ENCODE measurements around the gene GFOD1. TPM values are rescaled to one million over a fixed set of nuclear protein-coding genes. Genes with fewer than 3 reads are reported as not detected.

The GFOD1 gene
- total RNA-seq, 2 experiments from 2014 or later, result 22.6 to 35.0 TPM

DNA sequence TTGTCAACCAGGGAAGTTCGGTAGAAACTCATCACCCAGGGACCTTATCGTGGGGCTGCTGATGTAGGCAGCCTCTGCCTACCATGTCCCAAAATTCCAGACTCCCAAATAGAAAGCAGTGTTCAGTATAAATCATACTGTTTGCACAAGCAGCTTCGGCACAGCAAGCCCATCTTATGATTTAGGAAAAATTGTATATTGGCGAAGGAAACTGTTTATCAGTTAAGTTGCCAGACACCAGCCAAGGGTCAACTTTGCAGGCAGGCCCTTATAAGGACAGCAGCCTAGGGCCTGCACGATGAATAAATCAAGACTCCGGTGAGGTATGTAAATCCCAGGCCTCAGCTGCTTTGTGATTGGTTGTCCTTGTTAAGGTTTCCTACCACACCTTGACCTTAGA, 36.8 kb downstream of the GFOD1 start:
- Histone ChIP-seq H3K36me3 (ENCODE audit: insufficient read depth, low read length) (peaks cover 42% of the 10 kb centered on the region), H3K27ac (ENCODE audit: low read depth, low read length, poor library complexity, severe bottlenecking) (no peak overlapping the region), H3K4me1 (ENCODE audit: insufficient read depth, low read length, poor library complexity, severe bottlenecking) (peaks cover 28% of the 10 kb centered on the region), H4K20me1 (ENCODE audit: insufficient read depth, low read length) (no peaks in the 10 kb centered on the region), H3K4me2 (ENCODE audit: low read length) (no peak overlapping the region), H3K9me3 (ENCODE audit: low read length) (0 out of 2 replicates have a peak, but pooled peaks cover 7% of the 10 kb centered on the region), H3K79me2 (ENCODE audit: insufficient read depth, low read depth, low read length) (peaks cover 11% of the 10 kb centered on the region; the same call in 1 of the 2 replicates), H3K9me2 (ENCODE audit: insufficient read depth, low read length) (no peaks in the 10 kb centered on the region), H3K4me3 (ENCODE audit: low read depth, low read length, poor library complexity, severe bottlenecking) (no peak overlapping the region), H2AFZ (ENCODE audit: low read length) (no peak overlapping the region)
- no peak for DNase-seq (ENCODE audit: low spot score)
- no TSS peak for BruUV-seq (replicated peaks)
- ChIA-PET POLR2A (interaction anchor here (0.5 to 0.6 kb wide), 3 partner anchors 81 to 283 kb away, joined by 3 to 6 read pairs (median 3); no protein-coding TSS in a partner anchor), CTCF (ENCODE audit: unreplicated experiment) (no interaction called here)
- intact Hi-C loops (cut with micrococcal nuclease; ENCODE audit: unreplicated experiment), result no loop called here
- TF ChIP-seq EZH2phosphoT487 (IDR thresholded peaks at IDR 0.05; ENCODE audit: borderline replicate concordance, low read depth, low read length), result no peak
- TF ChIP-seq, protein P1, sequence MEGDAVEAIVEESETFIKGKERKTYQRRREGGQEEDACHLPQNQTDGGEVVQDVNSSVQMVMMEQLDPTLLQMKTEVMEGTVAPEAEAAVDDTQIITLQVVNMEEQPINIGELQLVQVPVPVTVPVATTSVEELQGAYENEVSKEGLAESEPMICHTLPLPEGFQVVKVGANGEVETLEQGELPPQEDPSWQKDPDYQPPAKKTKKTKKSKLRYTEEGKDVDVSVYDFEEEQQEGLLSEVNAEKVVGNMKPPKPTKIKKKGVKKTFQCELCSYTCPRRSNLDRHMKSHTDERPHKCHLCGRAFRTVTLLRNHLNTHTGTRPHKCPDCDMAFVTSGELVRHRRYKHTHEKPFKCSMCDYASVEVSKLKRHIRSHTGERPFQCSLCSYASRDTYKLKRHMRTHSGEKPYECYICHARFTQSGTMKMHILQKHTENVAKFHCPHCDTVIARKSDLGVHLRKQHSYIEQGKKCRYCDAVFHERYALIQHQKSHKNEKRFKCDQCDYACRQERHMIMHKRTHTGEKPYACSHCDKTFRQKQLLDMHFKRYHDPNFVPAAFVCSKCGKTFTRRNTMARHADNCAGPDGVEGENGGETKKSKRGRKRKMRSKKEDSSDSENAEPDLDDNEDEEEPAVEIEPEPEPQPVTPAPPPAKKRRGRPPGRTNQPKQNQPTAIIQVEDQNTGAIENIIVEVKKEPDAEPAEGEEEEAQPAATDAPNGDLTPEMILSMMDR (conservative IDR thresholded peaks at IDR 0.05; ENCODE audit: low read length), result no peak

DNA sequence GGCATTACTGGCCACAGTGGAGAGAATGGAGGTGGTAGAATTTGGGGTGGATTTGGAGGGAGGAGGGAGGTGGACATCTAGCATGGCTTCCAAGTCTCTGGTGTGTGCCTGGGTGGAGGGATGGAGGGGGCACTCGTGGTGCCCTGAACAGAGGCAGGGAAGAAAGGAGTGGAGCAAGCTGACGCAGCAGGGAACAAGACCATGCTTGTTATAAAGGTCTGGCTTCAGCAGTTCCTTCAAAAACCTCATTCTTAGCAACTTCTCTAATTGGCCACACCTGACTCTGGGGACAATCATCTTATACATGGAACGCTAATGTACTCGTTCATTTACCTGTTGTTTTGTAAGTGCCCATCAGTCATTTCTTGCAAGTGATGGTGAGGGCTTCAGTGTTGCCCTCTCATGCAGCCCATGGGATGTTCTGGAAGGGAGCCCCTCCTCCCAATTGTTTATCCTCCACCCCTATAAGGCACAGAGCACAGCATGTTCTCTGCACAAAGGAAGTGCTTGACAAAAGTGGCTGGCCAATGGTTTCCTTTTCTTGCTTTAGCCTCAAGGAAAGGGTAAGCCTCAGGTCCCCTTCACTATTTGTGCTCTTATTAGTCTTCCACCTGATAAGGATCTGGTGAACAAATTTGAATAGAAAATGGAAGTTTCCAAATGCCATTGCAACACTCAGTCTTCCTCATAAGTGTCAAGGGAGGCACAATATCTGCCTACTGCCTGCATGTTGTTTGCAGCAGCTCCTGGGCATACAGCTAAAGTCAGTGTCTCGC, 39.3 kb downstream of the GFOD1 start:
- Histone ChIP-seq H3K36me3 (ENCODE audit: insufficient read depth, low read length) (peaks cover 42% of the 10 kb centered on the region), H3K9me3 (ENCODE audit: low read length) (0 out of 2 replicates have a peak, but pooled peaks cover 7% of the 10 kb centered on the region), H3K79me2 (ENCODE audit: insufficient read depth, low read depth, low read length) (no peaks in the 10 kb centered on the region; the same call in 1 of the 2 replicates), H3K9me2 (ENCODE audit: insufficient read depth, low read length) (no peaks in the 10 kb centered on the region), H4K20me1 (ENCODE audit: insufficient read depth, low read length) (no peaks in the 10 kb centered on the region), H3K27ac (ENCODE audit: low read depth, low read length, poor library complexity, severe bottlenecking) (no peak overlapping the region), H3K4me1 (ENCODE audit: insufficient read depth, low read length, poor library complexity, severe bottlenecking) (peaks cover 7% of the 10 kb centered on the region), H2AFZ (ENCODE audit: low read length) (no peak overlapping the region), H3K4me3 (ENCODE audit: low read depth, low read length, poor library complexity, severe bottlenecking) (no peak overlapping the region), H3K4me2 (ENCODE audit: low read length) (no peak overlapping the region)
- CTCF ChIA-PET (ENCODE audit: unreplicated experiment), result no interaction called here
- no TSS peak for BruUV-seq (replicated peaks)
- intact Hi-C loops (cut with micrococcal nuclease; ENCODE audit: unreplicated experiment), result no loop called here
- POLR2A ChIA-PET, result interaction anchor here (1.1 to 1.5 kb wide), 2 partner anchors 8 to 22 kb away, joined by 3 to 6 read pairs; no protein-coding TSS in a partner anchor
- no peak for DNase-seq (ENCODE audit: low spot score)
- TF ChIP-seq, protein P1 (conservative IDR thresholded peaks at IDR 0.05; ENCODE audit: low read length), result no peak
- no peak for TF ChIP-seq EZH2phosphoT487 (IDR thresholded peaks at IDR 0.05; ENCODE audit: borderline replicate concordance, low read depth, low read length)

DNA sequence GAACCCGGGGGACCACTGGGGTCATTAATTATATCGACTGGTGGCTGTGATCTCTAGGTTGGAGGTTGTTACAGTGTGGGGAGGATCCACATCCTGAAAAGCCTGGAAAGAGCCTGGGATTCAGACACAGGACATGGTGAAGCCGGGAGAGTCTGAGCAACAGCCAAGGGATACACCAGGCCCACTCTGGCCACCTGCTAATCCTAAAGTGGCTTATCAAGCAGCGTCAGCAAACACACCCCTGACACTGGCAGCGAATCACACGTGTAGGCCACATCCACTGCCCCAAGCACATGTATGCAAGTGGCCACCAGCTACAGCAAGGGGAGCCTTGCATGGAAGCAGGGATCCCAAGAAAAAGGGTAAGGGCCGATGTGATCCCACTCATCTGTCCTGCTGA, 41.0 kb downstream of the GFOD1 start:
- no TSS peak for BruUV-seq (replicated peaks)
- CTCF ChIA-PET (ENCODE audit: unreplicated experiment), result no interaction called here
- H3K27ac ChIP-seq (ENCODE audit: low read depth, low read length, poor library complexity, severe bottlenecking), result no peak overlapping the region
- H3K4me1 ChIP-seq (ENCODE audit: insufficient read depth, low read length, poor library complexity, severe bottlenecking), result peaks cover 7% of the 10 kb centered on the region
- intact Hi-C loops (cut with micrococcal nuclease; ENCODE audit: unreplicated experiment), result no loop called here
- POLR2A ChIA-PET, result interaction anchor here (0.6 kb wide), 1 partner anchor 11 kb away, joined by 3 read pairs; no protein-coding TSS in a partner anchor
- no peak overlapping the region for H3K4me2 ChIP-seq (ENCODE audit: low read length)
- H3K9me2 ChIP-seq (ENCODE audit: insufficient read depth, low read length), result no peaks in the 10 kb centered on the region
- peaks cover 25% of the 10 kb centered on the region for H3K36me3 ChIP-seq (ENCODE audit: insufficient read depth, low read length)
- H4K20me1 ChIP-seq (ENCODE audit: insufficient read depth, low read length), result no peaks in the 10 kb centered on the region
- no peak for DNase-seq (ENCODE audit: low spot score)
- TF ChIP-seq EZH2phosphoT487 (IDR thresholded peaks at IDR 0.05; ENCODE audit: borderline replicate concordance, low read depth, low read length), result no peak
- TF ChIP-seq, protein P1 (conservative IDR thresholded peaks at IDR 0.05; ENCODE audit: low read length), result no peak
- no peak overlapping the region for H2AFZ ChIP-seq (ENCODE audit: low read length)
- H3K9me3 ChIP-seq (ENCODE audit: low read length), result 0 out of 2 replicates have a peak, but pooled peaks cover 7% of the 10 kb centered on the region
- H3K79me2 ChIP-seq (ENCODE audit: insufficient read depth, low read depth, low read length), result no peaks in the 10 kb centered on the region; the same call in 1 of the 2 replicates
- H3K4me3 ChIP-seq (ENCODE audit: low read depth, low read length, poor library complexity, severe bottlenecking), result no peak overlapping the region

Data from OCI-LY7 (cell line).